Endothelial cell of umbilical vein (primary cell): ENCODE measurements around the gene TNRC6C. TPM values are rescaled to one million over a fixed set of nuclear protein-coding genes. Genes with fewer than 3 reads are reported as not detected.

Source experiments
- BruUV-seq: library from RNA; stranded (reverse); fragments of 400-500 nt; replicated peaks from 2 replicates; lab custom pipeline; 2021; lab: Mats Ljungman, UMichigan
- CTCF ChIA-PET: fragments of 300-600, 350-600 bp; sonication (Branson Sonifier 250); formaldehyde crosslinking; loops from one replicate; lab custom pipeline; 2021; ENCODE audit warnings: antibody characterized with exemption, inconsistent platforms; lab: Charles Lee
- POLR2A ChIA-PET: fragments of 300-600, 350-600 bp; sonication (Branson Sonifier 250); formaldehyde crosslinking; loops from one replicate; lab custom pipeline; 2021; ENCODE audit warnings: antibody characterized with exemption, inconsistent platforms; lab: Charles Lee
- DNase-seq: peaks from one replicate; pipeline ENCODE4 v3.0.0-alpha.2; 2011; ENCODE audit warnings: low read depth, low spot score
- FAIRE-seq: peaks from 2 replicates; lab custom pipeline; 2011; peaks lifted over from hg19 to GRCh38; lab: Jason Lieb, UNC
- H2AFZ ChIP-seq: 2 replicates; pipeline ENCODE4 v1.6.0; 2012; ENCODE audit warnings: low read depth, low read length, control low read depth, inconsistent platforms
- H3K27ac ChIP-seq: 2 replicates; pipeline ENCODE4 v1.5.1; 2011; ENCODE audit warnings: low read depth, mild to moderate bottlenecking, control low read depth, low read length, moderate library complexity; ENCODE audit not compliant: insufficient read depth
- H3K27me3 ChIP-seq, 2 experiments: 2 replicates each; pipeline versions ENCODE4 v1.6.0 to v1.6.1; 2011; ENCODE audit warnings: low read length in 2 of 2, mixed read lengths in 1 of 2; ENCODE audit not compliant: control insufficient read depth in 2 of 2, insufficient read depth in 2 of 2
- H3K36me3 ChIP-seq, 2 experiments: 2 replicates in 1 of 2; 3 replicates in 1 of 2; pipeline ENCODE4 v1.5.1; 2011; ENCODE audit warnings: low read length in 2 of 2, mild to moderate bottlenecking in 1 of 2, moderate library complexity in 1 of 2; ENCODE audit not compliant: control insufficient read depth in 2 of 2, insufficient read depth in 2 of 2; ENCODE audit errors: extremely low read depth in 1 of 2
- H3K4me1 ChIP-seq: 3 replicates; pipeline ENCODE4 v1.5.1; 2011; ENCODE audit warnings: mild to moderate bottlenecking, low read length; ENCODE audit not compliant: control insufficient read depth, insufficient read depth; ENCODE audit errors: extremely low read depth
- H3K4me2 ChIP-seq: 2 replicates; pipeline ENCODE4 v1.6.1; 2011; ENCODE audit warnings: low read length, control low read depth, mixed read lengths; ENCODE audit not compliant: insufficient read depth
- H3K4me3 ChIP-seq, 3 experiments: fragments of 200-600 bp in 1 of 3; sonication (generic), shearing (Covaris generic) in 1 of 3; replicated peaks in 1 of 3; 2 replicates each; pipeline ENCODE4 v1.5.1; 2011 to 2016; ENCODE audit warnings: control low read depth in 3 of 3, low read length in 3 of 3, mild to moderate bottlenecking in 2 of 3, inconsistent platforms in 1 of 3, low read depth in 1 of 3, moderate library complexity in 1 of 3; ENCODE audit not compliant: insufficient read depth in 1 of 3
- H3K79me2 ChIP-seq: 2 replicates; pipeline ENCODE4 v1.6.0; 2012; ENCODE audit warnings: low read length, inconsistent platforms; ENCODE audit not compliant: control insufficient read depth, insufficient read depth
- H3K9ac ChIP-seq: replicated peaks from 2 replicates; pipeline ENCODE3; 2011; ENCODE audit warnings: low read length, control low read depth; ENCODE audit not compliant: insufficient read depth; ENCODE audit errors: extremely low read depth
- H3K9me1 ChIP-seq: replicated peaks from 3 replicates; pipeline ENCODE4 v1.6.0; 2011; ENCODE audit warnings: mild to moderate bottlenecking, low read length; ENCODE audit not compliant: control insufficient read depth, insufficient read depth; ENCODE audit errors: extremely low read depth
- H3K9me3 ChIP-seq: replicated peaks from 2 replicates; pipeline ENCODE4 v1.5.1; 2012; ENCODE audit warnings: low read length, inconsistent platforms; ENCODE audit not compliant: control insufficient read depth, insufficient read depth
- H4K20me1 ChIP-seq: replicated peaks from 2 replicates; pipeline ENCODE3; 2011; ENCODE audit warnings: mild to moderate bottlenecking, low read length; ENCODE audit not compliant: control insufficient read depth, insufficient read depth; ENCODE audit errors: extremely low read depth
- EZH2 ChIP-seq: IDR thresholded peaks from 2 replicates; pipeline ENCODE4 v1.6.1; 2012; ENCODE audit warnings: borderline replicate concordance, low read depth, mild to moderate bottlenecking, moderate library complexity, low read length, inconsistent platforms; ENCODE audit not compliant: severe bottlenecking
- JUN ChIP-seq: IDR thresholded peaks from 2 replicates; pipeline ENCODE4 v1.6.1; 2011; ENCODE audit warnings: borderline replicate concordance, low read depth; ENCODE audit not compliant: insufficient read length, insufficient read depth
- POLR2AphosphoS5 ChIP-seq: IDR thresholded peaks from 2 replicates; pipeline ENCODE4 v1.6.1; 2012; ENCODE audit warnings: low read depth, mild to moderate bottlenecking, control low read depth, low read length, moderate library complexity; ENCODE audit not compliant: insufficient read depth
- dilution Hi-C: fragments of 300-500 bp; cut with MboI; formaldehyde crosslinking; loops from one replicate; pipeline ENCODE4 v1.15.0; 2019; ENCODE audit warnings: low sequenced_read_pairs; ENCODE audit not compliant: extremely low pct_ligation_motif_present
- intact Hi-C: fragments of 100-400 bp; cut with micrococcal nuclease; formaldehyde crosslinking; loops from one replicate; pipeline ENCODE4 v1.10.0; 2022
- polyA plus RNA-seq, 4 experiments: library from polyadenylated mRNA; depleted of rRNA in 3 of 4; stranded (reverse) in 3 of 4; unstranded in 1 of 4; fragments of >200 nt; gene quantifications; 2 replicates each; pipeline versions ENCODE4 v1.2.1 to v1.2.3, GENCODE V29; 2011 to 2012; ENCODE audit warnings: missing spikeins in 1 of 4
- total RNA-seq: library from RNA; stranded (reverse); gene quantifications from 2 replicates; pipeline ENCODE4 v1.2.3, GENCODE V29; 2021
- TF ChIP-seq, protein P1 (sequence below), 2 donors: IDR thresholded peaks; 1 replicate in 1 of 2; 2 replicates in 1 of 2; pipeline ENCODE4 v1.5.1; 2011; ENCODE audit warnings: low read length in 2 of 2, mild to moderate bottlenecking in 2 of 2, moderate library complexity in 2 of 2, control low read depth in 1 of 2, inconsistent platforms in 1 of 2, low read depth in 1 of 2; ENCODE audit not compliant: insufficient read depth in 1 of 2; ENCODE audit errors: extremely low read depth in 1 of 2

Gene TNRC6C
- total and polyA plus RNA-seq, 2 donors (not counting 3 experiments of a cell fraction or from before 2014, with no cell fraction given) = 2.1 to 17.5 TPM

DNA sequence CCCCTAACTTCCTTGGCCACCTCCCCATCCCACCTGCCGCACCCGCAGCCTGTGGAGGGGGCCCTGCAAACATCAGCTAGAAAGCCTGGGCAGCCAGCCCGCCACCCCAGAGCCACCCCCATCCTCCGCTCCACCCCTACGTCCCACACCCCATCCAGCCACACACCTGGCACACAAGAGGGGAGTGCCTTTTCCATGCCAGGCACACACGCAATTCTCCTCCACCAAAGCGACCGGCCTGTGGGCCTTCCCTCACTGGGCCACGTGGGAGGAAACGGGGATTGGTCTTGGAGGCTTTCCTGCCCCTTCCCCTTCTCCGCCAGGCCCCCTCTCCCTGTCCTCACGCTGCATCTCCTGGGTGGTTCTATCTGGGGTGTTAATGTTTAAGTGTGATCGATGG lies 48.7 kb upstream of the TNRC6C start:
- Histone ChIP-seq H3K79me2 (no peaks in the 10 kb centered on the region), H3K27ac (no peak overlapping the region), H3K4me1 (no peaks in the 10 kb centered on the region), H3K4me3 (no peak overlapping the region), H3K27me3 (peaks cover 0 to 4% of the 10 kb centered on the region in 2 experiments), H3K9ac (no peak overlapping the region), H3K4me2 (no peak overlapping the region), H2AFZ (no peak overlapping the region), H3K36me3 (no peaks in the 10 kb centered on the region), H3K9me1 (no peaks in the 10 kb centered on the region), H4K20me1 (no peaks in the 10 kb centered on the region), H3K9me3 (no peaks in the 10 kb centered on the region)
- DNase-seq (no peak), FAIRE-seq (no peak)
- no TSS peak for BruUV-seq
- CTCF ChIA-PET = no interaction called here
- intact Hi-C loops = no loop called here
- POLR2A ChIA-PET = no interaction called here
- TF ChIP-seq, protein P1, sequence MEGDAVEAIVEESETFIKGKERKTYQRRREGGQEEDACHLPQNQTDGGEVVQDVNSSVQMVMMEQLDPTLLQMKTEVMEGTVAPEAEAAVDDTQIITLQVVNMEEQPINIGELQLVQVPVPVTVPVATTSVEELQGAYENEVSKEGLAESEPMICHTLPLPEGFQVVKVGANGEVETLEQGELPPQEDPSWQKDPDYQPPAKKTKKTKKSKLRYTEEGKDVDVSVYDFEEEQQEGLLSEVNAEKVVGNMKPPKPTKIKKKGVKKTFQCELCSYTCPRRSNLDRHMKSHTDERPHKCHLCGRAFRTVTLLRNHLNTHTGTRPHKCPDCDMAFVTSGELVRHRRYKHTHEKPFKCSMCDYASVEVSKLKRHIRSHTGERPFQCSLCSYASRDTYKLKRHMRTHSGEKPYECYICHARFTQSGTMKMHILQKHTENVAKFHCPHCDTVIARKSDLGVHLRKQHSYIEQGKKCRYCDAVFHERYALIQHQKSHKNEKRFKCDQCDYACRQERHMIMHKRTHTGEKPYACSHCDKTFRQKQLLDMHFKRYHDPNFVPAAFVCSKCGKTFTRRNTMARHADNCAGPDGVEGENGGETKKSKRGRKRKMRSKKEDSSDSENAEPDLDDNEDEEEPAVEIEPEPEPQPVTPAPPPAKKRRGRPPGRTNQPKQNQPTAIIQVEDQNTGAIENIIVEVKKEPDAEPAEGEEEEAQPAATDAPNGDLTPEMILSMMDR (IDR thresholded peaks at IDR 0.05; ENCODE audit: extremely low read depth in 1 of 2, insufficient read depth in 1 of 2, low read depth in 1 of 2, low read length in 2 of 2) = no peak
- TF ChIP-seq EZH2 = no peak
- no peak for TF ChIP-seq JUN
- no peak for TF ChIP-seq POLR2AphosphoS5
- dilution Hi-C loops = no loop called here
